NCI-H187 (cell line): ENCODE results near the gene NBEA.

Experiments
- DNase-seq, 2 experiments: peaks; one replicate each; lab custom pipeline; 2025; lab: John Stamatoyannopoulos, UW

The NBEA gene

DNA sequence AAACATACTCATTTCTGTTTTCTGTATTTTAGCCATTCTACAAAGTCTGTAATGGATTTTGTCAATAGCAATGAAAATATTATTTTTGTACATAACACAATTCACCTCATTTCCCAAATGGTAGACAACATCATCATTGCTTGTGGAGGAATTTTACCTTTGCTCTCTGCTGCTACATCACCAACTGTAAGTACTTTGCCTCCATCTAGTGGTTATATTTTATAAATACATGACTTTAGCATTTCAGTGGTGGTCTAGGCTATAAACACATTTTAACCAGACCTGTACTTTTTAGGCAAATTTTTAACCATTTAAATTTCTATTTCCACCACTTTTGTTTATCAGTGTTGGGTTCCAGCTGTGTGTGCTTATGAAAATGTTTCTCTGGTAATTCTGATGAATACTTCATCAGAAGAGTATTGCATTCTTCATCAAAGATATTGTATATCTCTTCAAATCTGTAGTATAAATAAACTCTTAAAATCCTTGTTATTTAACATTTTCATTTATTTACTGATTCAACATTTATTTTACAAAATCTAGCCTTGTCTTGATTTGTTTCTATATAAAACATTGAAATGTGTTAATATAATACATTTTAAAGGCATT lies 222.4 kb downstream of the NBEA start:
- peak in 1 of 2 experiments; percentile 6 for DNase-seq

DNA sequence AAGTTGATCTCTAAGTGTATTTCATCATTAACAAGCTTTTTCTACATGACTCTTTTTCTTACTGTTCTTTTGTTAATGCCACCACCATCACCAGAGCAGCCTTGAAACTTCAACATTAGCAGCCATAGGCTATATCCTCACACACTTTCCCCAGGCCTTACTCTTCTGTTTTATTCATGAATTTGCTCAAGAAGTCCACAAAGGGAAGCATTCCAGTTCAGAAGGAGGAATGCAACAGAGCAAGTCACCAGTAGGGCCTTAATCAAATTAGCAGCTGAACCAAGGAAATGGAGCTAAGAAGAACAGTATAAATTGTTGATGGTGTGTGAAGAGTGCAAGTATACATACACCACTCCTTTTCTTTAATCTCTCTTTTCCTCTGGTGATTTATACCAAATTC lies 223.1 kb downstream of the NBEA start:
- no peak for DNase-seq

DNA sequence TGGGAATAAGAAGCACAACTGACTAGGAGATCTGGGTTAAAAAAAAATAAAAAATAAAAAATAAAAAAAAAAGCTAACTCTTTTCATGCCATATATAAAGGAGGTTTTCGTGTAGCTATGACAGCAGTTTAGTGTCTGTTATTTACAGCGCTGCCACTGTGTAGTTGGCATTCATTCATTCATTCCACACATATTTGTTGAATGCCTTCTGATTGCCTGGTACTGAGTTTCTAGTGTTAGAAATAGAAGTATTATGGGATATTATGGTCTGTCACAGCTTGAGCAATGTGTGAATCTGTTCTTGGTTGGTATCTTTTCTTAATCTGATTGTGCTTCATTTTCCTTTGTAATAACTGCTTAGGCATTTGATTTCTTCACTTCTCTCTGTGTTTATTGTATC lies 237.4 kb downstream of the NBEA start:
- no peak for DNase-seq

DNA sequence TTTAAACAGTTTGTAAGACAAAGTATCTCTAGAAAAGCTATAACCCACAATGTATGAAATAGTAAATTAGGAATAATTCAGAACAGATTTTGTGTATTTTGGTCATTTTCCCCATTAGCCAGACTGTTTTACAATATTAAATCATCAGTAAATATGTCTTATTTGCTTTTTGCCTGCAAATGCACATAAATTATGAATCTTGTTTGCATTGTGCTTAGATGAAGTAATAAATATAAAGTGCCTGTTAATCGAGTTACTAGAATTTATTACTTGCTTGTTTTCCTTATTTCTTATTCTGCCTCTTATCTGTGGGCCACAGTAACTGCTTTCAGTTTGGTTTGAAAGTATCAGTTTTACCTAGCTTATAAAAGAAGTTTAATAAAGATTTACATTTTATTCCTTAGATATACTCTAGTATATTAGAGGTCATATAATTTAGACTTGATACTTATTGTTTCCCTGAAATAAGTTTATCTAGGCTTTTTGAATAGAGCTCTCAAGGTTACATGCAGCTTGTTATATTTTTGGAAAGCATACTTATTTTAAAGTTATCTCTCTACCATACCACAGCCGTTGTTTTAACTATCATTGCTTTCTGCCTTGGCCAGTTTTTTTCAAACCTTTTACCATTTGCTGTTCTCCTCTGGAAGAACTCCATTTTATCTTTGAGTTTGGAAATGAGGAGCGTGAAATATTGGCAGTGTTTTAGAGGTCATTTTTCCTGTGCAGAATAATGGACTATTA lies 238.0 kb downstream of the NBEA start:
- DNase-seq, result no peak

DNA sequence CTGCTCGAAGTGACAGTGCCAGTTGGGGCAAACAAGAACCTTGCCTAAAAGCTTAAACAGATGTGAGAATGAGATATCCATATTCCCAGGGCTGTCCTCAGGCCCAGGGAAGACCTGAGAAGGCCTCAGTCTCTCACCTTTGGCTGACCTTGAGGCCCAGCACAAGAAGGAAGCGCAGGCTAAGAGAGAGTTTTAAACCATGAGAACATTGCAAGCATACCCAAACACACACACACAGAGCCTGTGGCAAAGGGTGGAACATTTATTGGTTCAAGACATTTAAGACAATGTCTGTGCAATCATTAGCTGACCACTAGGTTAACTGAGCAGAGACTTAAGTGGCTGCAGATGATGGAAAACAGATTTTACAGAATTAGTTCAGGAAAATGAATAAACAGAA lies 248.2 kb downstream of the NBEA start:
- DNase-seq, result no peak

DNA sequence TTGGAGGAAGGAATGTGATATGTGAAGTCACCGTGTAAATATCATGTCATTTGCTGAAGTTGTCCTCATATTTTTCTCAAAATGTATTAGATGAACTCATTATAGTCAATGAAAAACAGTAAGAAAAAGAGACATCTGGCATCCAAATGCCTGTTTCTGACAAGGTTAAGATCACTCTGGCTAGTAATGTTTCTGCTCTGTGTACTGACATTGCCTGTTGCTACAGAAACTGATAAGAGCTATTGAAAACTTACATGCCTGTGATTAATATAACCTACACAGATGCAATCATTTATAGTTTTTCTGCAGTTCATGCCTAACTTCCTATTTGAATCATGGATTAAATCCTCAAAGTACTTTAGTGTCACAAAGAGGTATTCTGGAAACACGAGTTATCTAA lies 249.8 kb downstream of the NBEA start:
- DNase-seq, result no peak

DNA sequence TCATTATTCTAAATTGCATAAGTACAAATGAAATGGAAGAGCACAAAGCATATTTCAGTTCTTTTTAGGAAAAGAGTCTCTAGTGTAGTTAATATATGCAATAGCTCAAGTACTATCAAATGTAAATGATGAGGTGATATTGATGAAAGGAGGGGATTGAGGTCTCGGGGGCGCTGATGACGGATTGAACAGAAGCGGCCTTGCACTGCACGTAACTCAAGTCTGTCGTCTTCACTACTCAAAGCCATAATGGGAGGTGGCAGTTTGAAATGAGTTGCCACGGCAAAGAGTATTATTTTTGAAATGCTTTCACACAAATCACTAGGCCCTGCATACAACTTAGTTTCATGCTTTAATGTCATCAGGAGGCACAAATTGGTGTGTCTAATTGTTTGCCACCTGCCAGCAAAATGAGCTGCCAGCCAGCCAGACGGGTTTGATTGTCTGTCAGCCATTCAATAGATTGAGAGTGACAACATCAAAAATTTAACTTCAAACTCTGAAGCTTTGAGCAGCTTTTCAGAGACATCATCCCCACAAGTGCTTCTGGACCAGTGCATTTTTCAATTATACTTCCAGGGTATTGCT lies 256.6 kb downstream of the NBEA start:
- no peak for DNase-seq

DNA sequence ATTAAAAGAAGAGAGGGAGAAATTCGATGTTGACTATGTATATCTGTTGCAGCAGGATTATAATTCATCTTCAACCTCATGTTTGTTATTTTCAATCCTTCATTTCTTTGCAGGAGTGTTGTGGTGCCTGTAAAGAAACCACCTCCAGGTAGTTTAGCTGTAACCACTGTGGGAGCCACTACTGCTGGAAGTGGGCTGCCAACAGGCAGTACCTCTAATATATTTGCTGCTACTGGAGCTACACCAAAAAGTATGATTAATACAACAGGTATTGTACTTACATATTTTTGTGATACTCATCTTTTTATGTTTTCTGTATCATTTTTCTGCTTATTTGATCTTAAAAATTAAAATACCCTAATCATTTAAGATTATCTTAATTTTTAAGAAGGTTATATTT lies 266.5 kb downstream of the NBEA start:
- DNase-seq, result no peak

DNA sequence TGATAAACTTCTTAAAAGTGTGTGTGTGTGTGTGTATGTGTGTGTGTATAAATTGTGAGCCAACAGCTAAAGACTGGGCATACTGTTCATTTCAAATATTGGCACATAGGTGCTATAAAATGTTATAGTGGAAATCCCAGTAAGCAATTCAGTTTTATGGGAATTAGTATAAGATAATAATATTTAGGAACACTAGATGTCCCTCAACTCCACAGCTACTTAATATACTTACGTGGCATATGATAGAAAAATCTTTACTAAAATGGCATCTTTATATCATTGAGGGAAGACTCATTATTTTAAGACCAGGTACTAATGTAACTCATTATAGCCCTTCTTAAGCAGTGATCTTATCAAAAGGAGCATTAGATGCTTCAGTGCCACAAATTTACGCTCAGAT lies 268.2 kb downstream of the NBEA start:
- DNase-seq, result no peak

DNA sequence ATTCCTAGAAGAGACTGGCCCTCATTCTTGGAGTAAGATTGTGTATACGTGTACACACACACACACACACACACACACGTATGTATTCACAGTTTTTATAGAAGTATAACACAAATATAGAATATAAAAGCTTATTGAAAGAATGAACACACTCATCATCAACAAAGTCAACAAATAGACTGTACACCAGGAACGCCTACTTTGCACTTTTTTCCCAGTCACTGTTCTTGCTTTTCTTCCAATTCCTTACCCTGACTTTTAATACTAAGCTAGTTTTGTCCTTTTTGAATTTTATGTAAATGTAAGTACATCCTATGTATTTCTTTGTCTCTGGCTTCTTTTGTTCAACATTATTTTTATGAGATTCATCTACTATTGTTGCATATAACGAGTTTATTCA lies 269.9 kb downstream of the NBEA start:
- DNase-seq, result no peak

DNA sequence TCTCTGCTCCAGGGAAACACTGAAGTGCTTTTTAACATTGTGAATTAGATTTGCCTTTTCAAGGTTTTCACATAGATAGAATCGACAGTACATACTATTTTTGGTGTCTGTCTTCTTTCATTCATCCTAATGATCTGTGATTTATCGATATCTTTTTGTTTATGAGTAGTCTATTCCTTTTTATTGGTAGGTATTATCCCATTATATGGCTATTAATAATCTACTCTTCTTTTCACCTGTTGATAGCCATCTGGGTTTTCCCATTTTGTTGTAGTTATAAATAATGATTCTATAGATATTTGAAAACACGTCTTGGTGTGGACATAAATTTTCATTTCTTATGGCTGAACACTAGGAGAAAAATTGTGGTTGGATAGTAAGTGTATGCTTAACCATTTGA lies 271.8 kb downstream of the NBEA start:
- DNase-seq, result no peak

DNA sequence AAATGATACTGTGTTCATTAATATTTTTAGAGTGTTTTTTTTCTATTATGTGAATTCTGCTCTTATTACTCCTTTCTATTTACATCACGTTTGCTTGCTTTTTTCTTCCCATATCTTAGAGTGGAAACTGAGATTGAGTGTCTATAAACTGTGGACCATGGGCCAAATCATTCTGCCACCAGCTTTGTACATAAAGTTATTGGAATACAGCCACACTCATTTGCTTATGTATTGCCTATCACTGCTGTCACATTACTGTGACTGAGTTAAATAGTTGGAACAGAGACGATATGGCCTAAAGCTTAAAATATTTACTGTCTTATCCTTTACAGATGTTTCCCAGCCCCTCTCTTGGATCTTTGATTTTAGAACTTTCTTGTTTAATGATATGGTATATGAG lies 274.1 kb downstream of the NBEA start:
- DNase-seq, result no peak

DNA sequence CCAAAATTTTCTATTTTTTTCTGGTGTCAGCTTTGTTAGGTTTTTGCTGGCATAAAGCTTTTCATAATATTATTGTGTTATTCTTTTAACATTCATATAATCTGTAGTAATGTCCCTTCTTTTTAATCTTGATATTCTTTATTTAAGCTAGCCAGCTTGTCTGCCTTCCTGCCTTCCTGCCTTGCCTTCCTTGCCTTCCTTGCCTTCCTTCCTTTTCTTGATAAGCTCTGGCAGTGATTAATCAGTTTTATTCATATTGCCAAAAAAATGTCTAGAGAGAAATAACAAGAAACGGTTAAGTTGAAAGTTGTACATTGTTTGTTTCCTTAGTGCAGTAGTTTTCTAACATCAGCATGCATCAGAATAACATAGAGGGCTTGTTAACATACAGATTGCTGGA lies 277.0 kb downstream of the NBEA start:
- DNase-seq, result no peak

DNA sequence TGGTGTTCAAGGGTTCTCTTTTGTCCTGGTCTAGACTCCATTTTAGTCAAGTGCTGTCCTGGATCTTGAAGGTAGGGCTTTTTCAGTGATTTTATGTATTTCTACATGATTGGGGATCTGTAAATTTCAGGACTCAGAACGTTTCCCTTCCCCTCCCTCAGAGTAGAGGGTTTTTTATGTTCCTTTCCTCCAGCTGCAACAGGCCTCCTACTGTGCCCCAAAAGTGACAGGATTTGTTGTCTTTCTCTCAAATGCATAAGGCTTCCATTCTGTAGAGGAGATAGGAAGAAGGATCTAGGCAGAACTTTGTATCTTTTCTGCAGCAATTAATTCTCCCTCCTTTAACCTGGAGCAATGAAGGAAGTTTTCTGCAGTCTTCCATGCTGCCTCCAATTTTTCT lies 283.1 kb downstream of the NBEA start:
- no peak for DNase-seq

DNA sequence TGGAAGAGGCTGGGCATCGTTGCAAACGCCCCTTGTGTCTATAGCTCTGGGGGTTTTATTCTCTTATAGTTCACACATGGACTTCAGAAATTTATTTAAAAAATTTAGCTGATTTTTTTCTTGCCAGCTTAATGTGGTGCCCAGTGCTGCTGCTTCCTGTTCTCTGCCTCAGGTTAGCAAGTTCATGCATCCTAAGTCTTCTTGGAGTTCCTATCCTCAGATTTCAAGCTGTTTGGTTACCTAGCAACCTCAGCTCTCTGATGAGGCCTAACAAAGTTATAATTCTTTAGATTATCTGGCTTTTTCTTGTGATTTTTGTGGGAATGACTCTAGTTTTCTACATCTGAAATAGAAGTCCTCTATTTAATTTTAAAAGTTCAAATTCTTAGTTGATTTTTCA lies 283.5 kb downstream of the NBEA start:
- DNase-seq, result no peak

DNA sequence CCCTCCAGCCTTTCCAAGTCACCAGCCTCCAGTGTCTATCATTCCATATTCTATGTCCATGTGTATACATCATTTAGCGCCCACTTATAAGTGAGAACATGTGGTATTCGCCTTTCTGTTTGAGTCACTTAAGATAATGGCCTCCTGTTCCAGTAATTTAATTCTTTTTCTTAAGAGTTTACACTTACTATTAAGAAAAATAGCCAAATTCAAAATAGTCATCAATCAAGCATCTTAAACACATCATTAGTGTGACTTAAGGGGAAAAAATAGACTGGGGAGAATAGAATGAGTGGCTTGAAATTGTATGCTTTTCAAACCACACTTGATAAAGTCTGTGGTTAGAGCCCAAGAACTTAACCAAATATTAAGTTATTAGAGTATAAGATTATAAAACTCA lies 286.5 kb downstream of the NBEA start:
- DNase-seq, result no peak

DNA sequence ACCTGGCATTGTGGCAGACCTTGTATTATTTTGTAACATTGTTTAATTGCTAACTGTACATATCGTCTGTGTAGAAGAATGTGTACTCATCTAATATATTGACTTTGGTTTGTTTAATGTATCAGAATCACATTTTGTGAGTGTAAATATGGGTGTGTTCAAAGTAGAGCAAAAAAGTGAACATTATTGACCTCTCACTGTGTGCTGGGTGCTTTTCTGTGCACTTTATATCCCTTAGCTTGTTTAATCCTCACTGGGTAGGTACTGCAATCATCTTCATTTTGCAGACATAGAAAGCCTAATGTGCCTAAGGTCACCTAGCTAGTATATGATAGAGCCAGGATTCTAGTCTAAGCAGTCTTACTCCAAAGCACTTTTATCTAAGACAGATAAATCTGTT lies 289.4 kb downstream of the NBEA start:
- no peak for DNase-seq

DNA sequence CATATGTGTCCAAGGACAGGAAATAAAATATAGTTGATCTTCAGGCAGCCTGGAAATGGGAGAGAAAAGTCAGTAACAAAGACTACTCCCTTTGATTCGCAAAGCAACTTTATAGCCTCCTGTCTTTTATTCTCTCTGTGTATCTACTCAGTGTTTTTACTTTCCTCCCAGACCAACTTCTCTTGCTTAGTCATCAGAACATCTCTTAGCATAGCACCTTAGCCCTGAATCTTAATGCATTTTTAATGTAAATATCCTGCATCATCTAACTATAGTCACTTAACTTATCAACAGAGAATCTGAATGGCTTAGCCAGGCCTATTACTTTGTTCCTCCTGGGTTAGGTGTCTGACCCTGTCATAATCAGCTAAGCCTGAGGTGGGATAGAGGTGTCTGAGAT lies 296.2 kb downstream of the NBEA start:
- no peak for DNase-seq

DNA sequence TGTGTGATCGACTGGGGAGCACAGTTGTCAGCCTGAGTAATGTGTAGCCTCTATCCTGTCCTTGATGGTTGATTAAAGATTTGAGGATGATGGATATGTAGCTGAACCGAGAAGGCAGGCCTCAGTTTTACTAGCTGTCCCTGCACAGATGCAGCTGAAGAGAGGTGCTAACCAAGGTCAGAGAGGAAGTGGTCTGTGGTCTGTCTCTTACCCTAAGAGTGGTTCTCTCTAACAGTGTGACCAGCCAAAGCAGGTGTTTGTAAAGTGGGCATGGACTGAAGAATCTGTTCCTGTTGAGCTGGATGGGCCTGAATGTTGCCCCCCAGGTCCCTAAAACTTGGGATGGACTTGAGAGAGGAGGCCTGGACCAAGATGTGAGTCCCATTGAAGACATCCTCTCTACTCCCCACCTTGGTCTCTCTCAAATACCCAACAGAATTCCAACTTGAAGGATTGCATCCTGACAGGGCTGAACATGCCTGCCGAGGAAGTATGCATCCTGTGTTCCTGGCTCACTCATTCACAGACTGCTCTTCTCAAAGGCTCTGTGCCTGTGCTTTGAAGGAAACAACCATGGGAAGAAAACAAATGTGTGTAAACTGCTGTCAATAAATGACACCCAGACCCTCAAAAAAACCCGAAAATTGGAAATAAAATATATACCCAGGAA lies 310.6 kb downstream of the NBEA start:
- DNase-seq, result no peak

DNA sequence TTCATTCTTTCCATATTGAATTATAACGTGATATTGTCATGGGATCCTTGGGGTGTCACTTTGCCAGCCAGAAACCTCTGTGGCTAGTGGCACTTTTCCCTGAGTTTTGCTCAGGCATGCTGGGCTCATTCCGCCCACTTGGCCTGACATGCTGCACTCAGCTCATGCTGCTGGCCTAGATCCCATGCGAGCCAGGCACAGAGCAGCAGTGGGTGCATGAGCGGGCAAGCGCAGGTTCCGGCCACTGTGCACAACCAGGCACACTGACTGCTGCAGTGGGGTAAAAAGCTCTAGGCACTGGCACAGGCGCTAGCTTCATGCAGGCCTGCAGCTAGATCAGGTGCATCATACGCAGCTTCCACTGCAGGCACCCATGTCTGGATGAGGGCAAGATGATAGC lies 313.2 kb downstream of the NBEA start:
- no peak for DNase-seq

DNA sequence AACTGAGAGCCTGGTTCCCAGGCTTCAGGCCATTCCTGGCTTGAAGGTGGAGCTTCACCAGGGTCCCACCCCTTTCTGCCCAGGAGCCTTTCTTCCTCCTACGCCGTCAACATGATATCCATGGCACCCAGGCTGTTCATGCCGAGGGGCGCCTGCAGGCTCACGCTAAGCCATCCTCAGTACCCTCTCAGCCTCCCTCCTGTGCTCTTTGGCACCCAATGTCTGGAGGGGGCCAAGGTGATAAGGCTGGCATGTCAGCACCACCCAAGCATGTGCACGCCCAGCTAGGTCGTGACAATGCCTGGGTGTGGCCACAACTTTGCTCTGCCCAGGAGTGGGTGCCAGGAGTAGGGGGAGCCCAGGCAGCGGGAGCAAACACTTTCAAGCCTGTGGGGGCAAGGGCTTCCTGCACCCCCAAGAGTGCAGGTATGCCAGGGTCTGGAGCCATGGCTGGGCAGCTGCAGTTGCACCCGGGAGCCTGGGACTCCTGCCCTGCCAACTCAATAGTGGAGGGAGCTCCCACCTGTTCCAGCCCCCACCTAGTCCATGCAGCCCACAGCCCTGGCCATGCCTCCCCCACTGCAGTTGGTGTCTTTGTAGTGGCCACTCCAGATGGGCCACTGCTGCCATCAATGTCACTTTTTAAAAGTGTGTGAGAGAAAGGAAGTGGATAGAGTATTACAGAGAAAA lies 314.5 kb downstream of the NBEA start:
- DNase-seq, result no peak

DNA sequence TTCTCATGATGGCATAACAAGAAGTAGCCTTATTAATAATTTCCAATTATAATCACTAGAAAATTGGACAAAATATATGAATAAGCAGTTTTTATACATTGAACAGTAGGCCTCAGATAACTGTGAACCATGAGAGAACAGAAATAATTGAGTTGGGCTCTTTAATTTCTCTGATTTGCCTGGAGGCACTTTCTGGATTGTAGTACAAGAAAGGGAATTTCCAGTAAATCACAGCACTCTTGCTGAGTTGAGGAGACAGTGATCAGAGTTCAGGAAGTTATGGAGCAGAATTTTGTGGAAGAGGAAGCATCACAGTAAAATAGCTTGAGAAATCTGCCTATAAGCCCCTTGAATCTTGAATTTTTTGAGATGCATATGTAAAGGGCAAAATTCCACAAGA lies 318.2 kb downstream of the NBEA start:
- DNase-seq, result no peak

DNA sequence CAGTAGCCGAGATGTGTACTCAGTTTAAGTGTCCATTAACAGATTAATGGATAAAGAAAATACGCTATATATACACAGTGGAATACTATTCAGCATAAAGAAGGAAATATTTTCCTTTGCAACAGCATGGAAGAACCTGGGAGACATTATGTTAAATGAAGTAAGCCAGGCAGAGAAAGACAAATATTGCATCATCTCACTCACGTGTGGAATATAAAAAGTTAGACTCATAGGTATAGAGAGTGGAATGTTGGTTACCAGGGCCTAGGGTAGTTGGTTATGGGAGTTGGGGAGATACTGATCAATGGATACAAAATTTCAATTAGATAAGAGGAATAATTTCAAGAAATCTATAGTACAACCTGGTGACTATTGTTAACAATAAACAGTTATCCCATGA lies 324.3 kb downstream of the NBEA start:
- no peak for DNase-seq
